Measurements from ENCODE around the gene NR1D1.

- no peak for TF ChIP-seq RNF2 (conservative IDR thresholded peaks at IDR 0.05; ENCODE audit: low read depth)
- TF ChIP-seq RFX5 (IDR thresholded peaks at IDR 0.05; ENCODE audit: low read depth, low read length), result no peak
- no peak for TF ChIP-seq HNF4A (CRISPR knock-in tag; IDR thresholded peaks at IDR 0.05)
- TF ChIP-seq ZNF124 (CRISPR knock-in tag; IDR thresholded peaks at IDR 0.05), result no peak
- no peak for TF ChIP-seq CBX2 (IDR thresholded peaks at IDR 0.05; ENCODE audit: low read depth, low read length)
- TF ChIP-seq CBX2 (CRISPR knock-in tag; IDR thresholded peaks at IDR 0.05; ENCODE audit: low read depth), result no peak
- no peak for TF ChIP-seq POLR2A (IDR thresholded peaks at IDR 0.05; ENCODE audit: insufficient read depth in 1 of 2, low read depth in 2 of 2, low read length in 2 of 2)
Measured at GRCh38 chr17:40124279-40125141, 24.1 kb upstream of the NR1D1 start.
